ENCODE measurements around the gene KLHL18.
"Not testable (repeated sequence)": the region's sequence is repeated elsewhere in the genome, so short reads cannot be mapped to it uniquely, and the experiment has no call there.

KLHL18 gene

GRCh38 chr3:47315069-47315647 is 32.4 kb downstream of the KLHL18 start:
- no peak for DNase-seq

- DNase-seq: not testable (repeated sequence)
Observed at GRCh38 chr3:47316151-47316550, 33.4 kb downstream of the KLHL18 start.

- DNase-seq: no peak
Observed at GRCh38 chr3:47318916-47319315, 36.2 kb downstream of the KLHL18 start.

- DNase-seq: no peak
Observed at GRCh38 chr3:47319956-47320355, 37.2 kb downstream of the KLHL18 start.

GRCh38 chr3:47323431-47324277 is 40.9 kb downstream of the KLHL18 start:
- no peak for DNase-seq

GRCh38 chr3:47324278-47324865 is 41.6 kb downstream of the KLHL18 start:
- DNase-seq: peak; percentile 60

GRCh38 chr3:47333907-47334306 is 51.2 kb downstream of the KLHL18 start:
- DNase-seq: no peak

GRCh38 chr3:47337656-47338055 is 54.9 kb downstream of the KLHL18 start:
- DNase-seq: no peak

- no peak for DNase-seq
Observed at GRCh38 chr3:47339951-47340350, 57.2 kb downstream of the KLHL18 start.

GRCh38 chr3:47340866-47341265 is 58.1 kb downstream of the KLHL18 start:
- no peak for DNase-seq

- DNase-seq: no peak
Observed at GRCh38 chr3:47342151-47342550, 59.4 kb downstream of the KLHL18 start.

GRCh38 chr3:47342812-47343211 is 60.1 kb downstream of the KLHL18 start:
- no peak for DNase-seq

- DNase-seq: no peak
Observed at GRCh38 chr3:47343471-47343971, 60.8 kb downstream of the KLHL18 start.

GRCh38 chr3:47344971-47345370 is 62.2 kb downstream of the KLHL18 start:
- no peak for DNase-seq

- no peak for DNase-seq
Observed at GRCh38 chr3:47347217-47347801, 64.6 kb downstream of the KLHL18 start.

- no peak for DNase-seq
Observed at GRCh38 chr3:47348411-47349154, 65.8 kb downstream of the KLHL18 start.

GRCh38 chr3:47355010-47355409 is 72.3 kb downstream of the KLHL18 start:
- DNase-seq: no peak

GRCh38 chr3:47356201-47356600 is 73.5 kb downstream of the KLHL18 start:
- no peak for DNase-seq

GRCh38 chr3:47359323-47359722 is 76.6 kb downstream of the KLHL18 start:
- DNase-seq: no peak

- peak; percentile 13 for DNase-seq
Observed at GRCh38 chr3:47360110-47360517, 77.4 kb downstream of the KLHL18 start.

GRCh38 chr3:47362701-47363100 is 80.0 kb downstream of the KLHL18 start:
- DNase-seq: no peak

- DNase-seq: no peak
Observed at GRCh38 chr3:47365213-47366153, 82.7 kb downstream of the KLHL18 start.

All from kidney glomerular epithelial cell (primary cell).